T-helper 2 cell treated with Interferon-gamma antibody and Interleukin-4, amounts not matched to agents 5 μg/mL and 100 μg/mL, for 36 hours (primary cell): ENCODE measurements around the gene GRIK5.

ENCODE experiments used
- DNase-seq: peaks from one replicate; pipeline ENCODE4 v3.0.0; 2021; ENCODE audit warnings: low spot score
- H3K27ac Mint-ChIP-seq: one replicate; pipeline ENCODE4 v1.8.0; 2021; ENCODE audit warnings: mild to moderate bottlenecking, mixed read lengths
- H3K27me3 Mint-ChIP-seq: one replicate; pipeline ENCODE4 v1.8.0; 2021; ENCODE audit warnings: low read depth, mixed read lengths
- H3K36me3 Mint-ChIP-seq: one replicate; pipeline ENCODE4 v1.8.0; 2021; ENCODE audit warnings: low read depth, mixed read lengths
- H3K4me1 Mint-ChIP-seq: one replicate; pipeline ENCODE4 v1.8.0; 2021; ENCODE audit warnings: low read depth, mixed read lengths
- H3K4me3 Mint-ChIP-seq: one replicate; pipeline ENCODE4 v1.8.0; 2022; ENCODE audit warnings: mild to moderate bottlenecking, moderate library complexity, mixed read lengths
- H3K9me3 Mint-ChIP-seq: one replicate; pipeline ENCODE4 v1.8.0; 2021; ENCODE audit warnings: mixed read lengths

GRIK5 gene

DNA sequence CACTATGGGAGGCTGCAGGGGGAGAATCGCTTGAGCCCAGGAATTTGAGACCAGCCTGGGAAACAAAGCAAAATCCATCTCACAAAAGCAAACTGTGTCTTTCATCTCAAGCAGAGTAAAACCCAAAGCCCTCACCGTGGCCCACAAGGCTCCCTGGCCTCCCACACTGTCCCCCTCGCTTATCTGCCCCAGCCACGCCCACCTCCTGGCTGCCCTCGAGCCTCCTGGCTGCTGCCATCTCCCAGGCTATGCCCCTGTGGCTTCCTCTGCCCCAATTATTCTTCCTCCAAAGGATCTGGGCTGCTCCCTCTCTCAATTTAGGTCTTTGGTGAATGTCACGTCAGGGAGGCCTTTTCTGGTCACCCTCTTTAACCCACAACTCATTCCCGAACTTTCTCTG lies 114.5 kb downstream of the GRIK5 start:
- Mint-ChIP-seq H3K4me3 (no peak overlapping the region), H3K9me3 (no peaks in the 10 kb centered on the region), H3K27me3 (no peaks in the 10 kb centered on the region), H3K27ac (no peak overlapping the region), H3K36me3 (peaks cover 10% of the 10 kb centered on the region), H3K4me1 (peaks cover 22% of the 10 kb centered on the region)
- DNase-seq, result no peak

DNA sequence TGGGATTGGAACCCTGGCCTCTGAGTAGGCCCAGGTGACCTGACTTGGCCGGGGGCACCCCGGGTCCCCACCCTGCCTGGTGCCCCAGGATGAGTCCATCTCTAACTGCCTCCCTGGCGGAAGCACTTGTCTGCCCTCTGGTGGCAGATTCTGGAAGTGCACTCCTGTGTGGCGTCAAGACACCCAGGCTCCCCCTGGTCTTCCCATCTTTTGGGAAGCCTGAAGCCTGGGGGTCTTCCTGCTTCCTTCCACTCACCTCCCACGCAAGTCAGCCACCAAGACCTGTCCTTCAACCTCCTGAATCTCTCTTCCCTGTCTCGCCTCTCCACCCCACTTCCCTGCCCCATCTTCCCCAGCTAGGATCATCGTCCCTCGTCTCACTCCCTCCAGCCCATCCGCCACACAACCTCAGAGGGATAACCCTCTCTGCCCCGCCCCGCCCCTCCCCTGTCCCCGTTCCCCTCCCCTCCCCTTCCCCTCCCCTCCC lies 118.3 kb downstream of the GRIK5 start:
- Mint-ChIP-seq H3K4me3 (peak overlapping the region; percentile 6), H3K4me1 (peaks cover 12% of the 10 kb centered on the region), H3K9me3 (no peaks in the 10 kb centered on the region), H3K27ac (peak overlapping the region; percentile 61), H3K27me3 (no peaks in the 10 kb centered on the region), H3K36me3 (peaks cover 2% of the 10 kb centered on the region)
- DNase-seq, result peak; percentile 76
